Loucy (cell line): ENCODE measurements around the gene ZNF699.

Source experiments
- H2AFZ ChIP-seq: fragments of 200-600 bp; sonication (generic); 2 replicates; pipeline ENCODE4 v1.6.0; 2016; ENCODE audit warnings: antibody characterized with exemption, mild to moderate bottlenecking, low read length, moderate library complexity
- H3F3A ChIP-seq: fragments of 200-600 bp; 2 replicates; pipeline ENCODE4 v1.6.0; 2016; ENCODE audit warnings: antibody characterized with exemption, low read depth, mild to moderate bottlenecking
- H3K27me3 ChIP-seq: fragments of 200-600 bp; sonication (generic); 2 replicates; pipeline ENCODE4 v1.6.1; 2014; ENCODE audit warnings: low read length, mild to moderate bottlenecking; ENCODE audit not compliant: insufficient read depth, poor library complexity, severe bottlenecking
- H3K36me3 ChIP-seq: fragments of 200-600 bp; sonication (generic); 2 replicates; pipeline ENCODE4 v1.6.1; 2016; ENCODE audit warnings: low read length; ENCODE audit not compliant: insufficient read depth
- H3K4me1 ChIP-seq: fragments of 200-600 bp; sonication (generic); 2 replicates; pipeline ENCODE4 v1.5.1; 2014; ENCODE audit warnings: low read length, mild to moderate bottlenecking; ENCODE audit not compliant: insufficient read depth, poor library complexity, severe bottlenecking
- H3K4me2 ChIP-seq: fragments of 200-600 bp; sonication (generic); 2 replicates; pipeline ENCODE4 v1.6.0; 2014; ENCODE audit warnings: antibody characterized with exemption, low read length, low read depth, mild to moderate bottlenecking; ENCODE audit not compliant: poor library complexity, severe bottlenecking
- H3K4me3 ChIP-seq: fragments of 200-600 bp; sonication (generic); 2 replicates; pipeline ENCODE4 v1.5.1; 2014; ENCODE audit warnings: low read length, mild to moderate bottlenecking, mixed read lengths; ENCODE audit not compliant: poor library complexity, severe bottlenecking
- H3K79me2 ChIP-seq: fragments of 200-600 bp; sonication (generic); 2 replicates; pipeline ENCODE4 v1.6.1; 2014; ENCODE audit warnings: low read length; ENCODE audit not compliant: insufficient read depth
- H3K9ac ChIP-seq: fragments of 200-600 bp; sonication (generic); 2 replicates; pipeline ENCODE4 v1.6.0; 2014; ENCODE audit warnings: mild to moderate bottlenecking, low read depth, low read length, moderate library complexity; ENCODE audit not compliant: poor library complexity, severe bottlenecking
- H3K9me2 ChIP-seq: fragments of 200-600 bp; sonication (generic); replicated peaks from 2 replicates; pipeline ENCODE4 v1.6.1; 2016; ENCODE audit warnings: low read depth, low read length, mixed read lengths
- H3K9me3 ChIP-seq: fragments of 200-600 bp; sonication (generic); 2 replicates; pipeline ENCODE4 v1.6.1; 2014; ENCODE audit warnings: mild to moderate bottlenecking, antibody characterized with exemption, low read length, low read depth; ENCODE audit not compliant: insufficient read depth
- H4K20me1 ChIP-seq: fragments of 200-600 bp; sonication (generic); 2 replicates; pipeline ENCODE4 v1.6.0; 2014; ENCODE audit warnings: antibody characterized with exemption, low read length, mild to moderate bottlenecking; ENCODE audit not compliant: insufficient read depth, poor library complexity, severe bottlenecking
- CTCF ChIP-seq: fragments of 200-600 bp; sonication (generic); conservative IDR thresholded peaks from 2 replicates; pipeline ENCODE4 v1.5.1; 2014; ENCODE audit warnings: mild to moderate bottlenecking, antibody characterized with exemption, low read length
- EZH2phosphoT487 ChIP-seq: fragments of 200-600 bp; IDR thresholded peaks from 2 replicates; pipeline ENCODE4 v1.6.1; 2018; ENCODE audit warnings: antibody characterized with exemption, mild to moderate bottlenecking, moderate library complexity, borderline replicate concordance

ZNF699 gene

GRCh38 chr19:9345005-9345404 is 35.4 kb upstream of the ZNF699 start:
- TF ChIP-seq CTCF (no peak), EZH2phosphoT487 (no peak)
- H4K20me1 ChIP-seq = no peaks in the 10 kb centered on the region
- H3K27me3 ChIP-seq = no peaks in the 10 kb centered on the region
- no peak overlapping the region for H3K4me3 ChIP-seq
- no peaks in the 10 kb centered on the region for H3F3A ChIP-seq
- peaks cover 43% of the 10 kb centered on the region for H3K9me3 ChIP-seq
- H2AFZ ChIP-seq = no peak overlapping the region
- no peaks in the 10 kb centered on the region for H3K4me1 ChIP-seq
- H3K36me3 ChIP-seq = peaks cover 42% of the 10 kb centered on the region
- H3K9ac ChIP-seq = no peak overlapping the region
- no peaks in the 10 kb centered on the region for H3K9me2 ChIP-seq
- no peak overlapping the region for H3K4me2 ChIP-seq
- no peaks in the 10 kb centered on the region for H3K79me2 ChIP-seq

GRCh38 chr19:9342610-9343304 is 33.1 kb upstream of the ZNF699 start:
- no peaks in the 10 kb centered on the region for H3K4me1 ChIP-seq
- no peaks in the 10 kb centered on the region for H4K20me1 ChIP-seq
- H3K36me3 ChIP-seq = peaks cover 60% of the 10 kb centered on the region
- no peak overlapping the region for H3K4me3 ChIP-seq
- peaks cover 50% of the 10 kb centered on the region for H3K9me3 ChIP-seq
- H3K27me3 ChIP-seq = no peaks in the 10 kb centered on the region
- no peak overlapping the region for H3K4me2 ChIP-seq
- H3F3A ChIP-seq = no peaks in the 10 kb centered on the region
- H3K9ac ChIP-seq = no peak overlapping the region
- no peak overlapping the region for H2AFZ ChIP-seq
- no peaks in the 10 kb centered on the region for H3K9me2 ChIP-seq
- TF ChIP-seq CTCF (no peak), EZH2phosphoT487 (no peak)
- H3K79me2 ChIP-seq = no peaks in the 10 kb centered on the region

GRCh38 chr19:9329999-9330398 is 20.4 kb upstream of the ZNF699 start:
- no peaks in the 10 kb centered on the region for H3F3A ChIP-seq
- H3K4me2 ChIP-seq = no peak overlapping the region
- no peaks in the 10 kb centered on the region for H3K27me3 ChIP-seq
- H3K9me2 ChIP-seq = no peaks in the 10 kb centered on the region
- H3K4me1 ChIP-seq = peaks cover 13% of the 10 kb centered on the region
- H3K79me2 ChIP-seq = peaks cover 68% of the 10 kb centered on the region
- H3K4me3 ChIP-seq = no peak overlapping the region
- no peak overlapping the region for H2AFZ ChIP-seq
- H4K20me1 ChIP-seq = no peaks in the 10 kb centered on the region
- H3K36me3 ChIP-seq = peaks cover 17% of the 10 kb centered on the region; the same call in 1 of the 2 replicates
- no peak overlapping the region for H3K9ac ChIP-seq
- peaks cover 13% of the 10 kb centered on the region; the same call in 1 of the 2 replicates for H3K9me3 ChIP-seq
- no peak for TF ChIP-seq EZH2phosphoT487
- no peak for TF ChIP-seq CTCF
